DMS114 treated with DMSO at 0.1 percent for 48 hours (cell line): ENCODE results near the gene POM121C.
"Not testable (repeated sequence)": the region's sequence is repeated elsewhere in the genome, so short reads cannot be mapped to it uniquely, and the experiment has no call there.

Experiments
- DNase-seq: peaks from one replicate; lab custom pipeline; 2025; ENCODE audit not compliant: unreplicated experiment; lab: John Stamatoyannopoulos, UW

The POM121C gene

GRCh38 chr7:75397865-75398264 is 88.2 kb downstream of the POM121C start:
- not testable (repeated sequence) for DNase-seq

DNA sequence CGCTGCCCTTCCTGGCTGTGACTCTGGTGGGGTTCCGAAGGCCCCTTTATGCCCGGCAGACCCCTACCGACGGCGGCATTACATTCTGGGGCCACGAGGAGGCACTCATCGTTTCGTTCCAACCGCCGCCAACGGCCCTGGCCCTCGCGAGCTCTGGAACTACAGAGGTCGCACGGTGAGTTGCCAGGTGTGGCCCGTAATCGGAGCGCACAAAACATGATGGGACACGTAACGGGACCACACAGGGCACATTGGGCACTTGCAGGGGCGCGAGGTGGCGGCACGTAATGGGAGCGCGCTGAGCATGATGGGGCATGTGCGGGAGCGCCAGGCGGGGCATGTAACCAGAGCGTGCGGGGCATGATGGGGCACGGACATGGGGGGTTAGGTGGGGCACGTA is 90.8 kb downstream of the POM121C start, which contains the start of gene TRIM73:
TSS of gene TRIM73 (plus strand) at position 301 of the 400 bp plus-strand sequence. CDS start 3,305 bp downstream, outside the sequence.
- not testable (repeated sequence) for DNase-seq

GRCh38 chr7:75393194-75393593 is 92.9 kb downstream of the POM121C start:
- not testable (repeated sequence) for DNase-seq

DNA sequence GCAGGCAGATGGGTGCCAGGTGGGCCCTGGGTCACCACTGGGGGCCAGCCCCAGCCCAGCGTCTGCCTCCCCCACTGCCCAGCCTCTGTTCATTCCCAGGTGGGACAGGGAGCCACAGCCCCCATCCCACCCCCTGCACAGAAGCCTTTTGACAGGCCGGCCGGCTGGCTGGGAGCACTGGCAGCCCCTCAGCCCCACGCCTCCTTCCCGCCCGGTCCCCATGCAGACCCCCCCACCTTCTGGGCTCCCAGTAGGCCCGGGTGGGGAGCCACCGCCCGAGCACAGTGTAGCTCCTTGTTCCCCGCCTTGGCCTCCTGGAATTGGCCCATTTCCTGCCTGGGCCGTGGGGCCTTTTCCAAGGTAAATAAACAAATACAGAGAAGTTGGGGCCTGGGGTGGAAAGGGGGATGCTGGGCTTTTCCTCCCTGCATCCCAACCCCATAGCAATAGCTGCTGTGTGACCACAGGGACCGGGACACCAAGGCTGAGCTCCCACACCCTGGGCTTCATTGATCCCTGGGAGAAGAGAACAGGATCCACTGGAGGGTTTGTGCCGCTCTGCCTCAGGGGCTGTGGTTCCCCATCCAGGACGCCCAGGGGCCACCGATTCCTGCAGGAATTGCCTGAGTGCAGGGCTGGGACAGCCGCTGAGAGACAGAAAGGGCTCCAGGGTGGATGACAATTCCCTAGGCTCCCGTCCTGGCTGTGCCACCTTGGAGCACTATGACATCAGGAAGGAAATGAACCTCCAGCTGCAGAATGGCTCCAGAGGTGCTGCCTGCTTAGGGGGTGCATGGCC is 111.4 kb downstream of the POM121C start:
- DNase-seq: not testable (repeated sequence)

- DNase-seq: not testable (repeated sequence)
Observed at GRCh38 chr7:75374144-75374518, 112.0 kb downstream of the POM121C start.

DNA sequence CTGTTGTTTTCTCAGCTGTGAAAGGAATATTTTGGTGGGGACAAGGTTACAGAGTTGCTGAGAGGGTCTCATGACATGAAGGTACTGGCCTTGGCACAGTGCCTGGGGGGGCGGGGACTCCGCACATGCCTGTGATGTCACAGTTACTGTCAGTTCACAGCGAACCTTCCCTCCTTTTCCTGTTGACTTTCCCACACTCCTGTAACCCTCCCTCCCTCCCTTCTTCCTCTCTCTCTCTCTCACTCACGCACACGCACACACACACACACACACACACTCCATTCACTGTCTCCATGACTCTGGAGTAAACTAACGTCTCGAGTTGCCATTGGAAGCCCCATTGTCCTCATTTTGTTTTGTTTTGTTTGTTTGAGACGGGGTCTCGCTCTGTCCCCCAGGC is 118.8 kb downstream of the POM121C start:
- DNase-seq: not testable (repeated sequence)
